HepG2 (cell line): Measurements from ENCODE around the gene RAB3A. TPM values are rescaled to one million over a fixed set of nuclear protein-coding genes. Genes with fewer than 3 reads are reported as not detected.

Experiments used
- ARNT2 ChIP-seq: sonication (generic); formaldehyde crosslinking; IDR thresholded peaks from 2 replicates; pipeline ENCODE4 v1.8.0; 2022; ENCODE audit warnings: mild to moderate bottlenecking, low read depth, missing genetic modification reagents, moderate library complexity
- BHLHE40 ChIP-seq: IDR thresholded peaks from 2 replicates; pipeline ENCODE4 v1.6.1; 2011; ENCODE audit warnings: low read length, improper control_type of control experiment
- GABPB1 ChIP-seq: IDR thresholded peaks from 2 replicates; pipeline ENCODE4 v1.6.1; 2016; ENCODE audit warnings: mild to moderate bottlenecking, missing genetic modification reagents, moderate library complexity, missing compliant biosample characterization
- NFE2L2 ChIP-seq: fragments of 150-350 bp; IDR thresholded peaks from 2 replicates; pipeline ENCODE4 v1.6.1; 2014; ENCODE audit warnings: low read length
- PAX8 ChIP-seq: sonication (generic); formaldehyde crosslinking; IDR thresholded peaks from 2 replicates; pipeline ENCODE4 v1.8.0; 2022; ENCODE audit warnings: mild to moderate bottlenecking, missing genetic modification reagents, borderline replicate concordance
- TCF7L2 ChIP-seq: IDR thresholded peaks from 2 replicates; pipeline ENCODE4 v1.6.1; 2011; ENCODE audit warnings: mild to moderate bottlenecking, low read depth, low read length, moderate library complexity
- TOPORS ChIP-seq: sonication (generic); formaldehyde crosslinking; IDR thresholded peaks from 2 replicates; pipeline ENCODE4 v1.8.0; 2023; ENCODE audit warnings: mild to moderate bottlenecking, missing genetic modification reagents
- ZNF335 ChIP-seq: sonication (generic); formaldehyde crosslinking; IDR thresholded peaks from 2 replicates; pipeline ENCODE4 v1.4.0; 2020; ENCODE audit warnings: missing genetic modification reagents
- ZNF547 ChIP-seq: sonication (generic); formaldehyde crosslinking; IDR thresholded peaks from 2 replicates; pipeline ENCODE4 v1.5.1; 2020; ENCODE audit warnings: mild to moderate bottlenecking, missing genetic modification reagents
- ZNF609 ChIP-seq: sonication (generic); formaldehyde crosslinking; IDR thresholded peaks from 2 replicates; pipeline ENCODE4 v1.4.0; 2020; ENCODE audit warnings: mild to moderate bottlenecking, missing genetic modification reagents, borderline replicate concordance
- ZNF652 ChIP-seq: IDR thresholded peaks from 2 replicates; pipeline ENCODE4 v1.6.1; 2016; ENCODE audit warnings: low read depth, borderline replicate concordance
- ZNF713 ChIP-seq: sonication (generic); formaldehyde crosslinking; IDR thresholded peaks from 2 replicates; pipeline ENCODE4 v1.4.0; 2020; ENCODE audit warnings: mild to moderate bottlenecking, missing genetic modification reagents
- ZNF770 ChIP-seq: sonication (generic); formaldehyde crosslinking; IDR thresholded peaks from 2 replicates; pipeline ENCODE4 v1.5.0; 2020; ENCODE audit warnings: mild to moderate bottlenecking, missing genetic modification reagents
- ZSCAN9 ChIP-seq: IDR thresholded peaks from 2 replicates; pipeline ENCODE4 v1.6.1; 2016; ENCODE audit warnings: borderline replicate concordance
- polyA plus RNA-seq, 8 experiments: library from polyadenylated mRNA; depleted of rRNA in 3 of 8; stranded (reverse) in 7 of 8; unstranded in 1 of 8; fragments of >200 nt; fragmentation: Illumina TruSeq in 4 of 8; extraction: Trizol in 4 of 8; gene quantifications; 2 replicates each; pipeline versions ENCODE4 v1.2.1 to v1.2.3, GENCODE V29; 2011 to 2016; ENCODE audit warnings: low read depth in 4 of 8, missing spikeins in 1 of 8, mixed read lengths in 1 of 8; ENCODE audit not compliant: insufficient read depth in 1 of 8
- total RNA-seq, 5 experiments: library from RNA; depleted of rRNA; stranded (reverse); fragments of >200 nt; fragmentation: Illumina TruSeq; extraction: Trizol; gene quantifications; 2 replicates each; pipeline ENCODE4 v1.2.3, GENCODE V29; 2016; ENCODE audit warnings: low read depth in 1 of 5
- TF ChIP-seq, protein P1 (sequence below): sonication (generic); formaldehyde crosslinking; IDR thresholded peaks from 2 replicates; pipeline ENCODE4 v1.4.0; 2020; ENCODE audit warnings: missing genetic modification reagents, borderline replicate concordance
- TF ChIP-seq, protein P2 (sequence below): sonication (generic); formaldehyde crosslinking; conservative IDR thresholded peaks from 2 replicates; pipeline ENCODE4 v1.4.0; 2020; ENCODE audit warnings: missing genetic modification reagents
- TF ChIP-seq, protein P3 (sequence below): sonication (generic); formaldehyde crosslinking; IDR thresholded peaks from 2 replicates; pipeline ENCODE4 v1.8.0; 2022; ENCODE audit warnings: low read depth, missing genetic modification reagents

Gene RAB3A
- total and polyA plus RNA-seq, 2 of the 13 experiments (the other 11 are each of a cell fraction or from before 2014, with no cell fraction given) = 0.58 to 0.98 TPM

- TF ChIP-seq, protein P1, sequence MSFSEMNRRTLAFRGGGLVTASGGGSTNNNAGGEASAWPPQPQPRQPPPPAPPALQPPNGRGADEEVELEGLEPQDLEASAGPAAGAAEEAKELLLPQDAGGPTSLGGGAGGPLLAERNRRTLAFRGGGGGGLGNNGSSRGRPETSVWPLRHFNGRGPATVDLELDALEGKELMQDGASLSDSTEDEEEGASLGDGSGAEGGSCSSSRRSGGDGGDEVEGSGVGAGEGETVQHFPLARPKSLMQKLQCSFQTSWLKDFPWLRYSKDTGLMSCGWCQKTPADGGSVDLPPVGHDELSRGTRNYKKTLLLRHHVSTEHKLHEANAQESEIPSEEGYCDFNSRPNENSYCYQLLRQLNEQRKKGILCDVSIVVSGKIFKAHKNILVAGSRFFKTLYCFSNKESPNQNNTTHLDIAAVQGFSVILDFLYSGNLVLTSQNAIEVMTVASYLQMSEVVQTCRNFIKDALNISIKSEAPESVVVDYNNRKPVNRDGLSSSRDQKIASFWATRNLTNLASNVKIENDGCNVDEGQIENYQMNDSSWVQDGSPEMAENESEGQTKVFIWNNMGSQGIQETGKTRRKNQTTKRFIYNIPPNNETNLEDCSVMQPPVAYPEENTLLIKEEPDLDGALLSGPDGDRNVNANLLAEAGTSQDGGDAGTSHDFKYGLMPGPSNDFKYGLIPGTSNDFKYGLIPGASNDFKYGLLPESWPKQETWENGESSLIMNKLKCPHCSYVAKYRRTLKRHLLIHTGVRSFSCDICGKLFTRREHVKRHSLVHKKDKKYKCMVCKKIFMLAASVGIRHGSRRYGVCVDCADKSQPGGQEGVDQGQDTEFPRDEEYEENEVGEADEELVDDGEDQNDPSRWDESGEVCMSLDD (CRISPR knock-in tag) = peak; percentile 94
- TF ChIP-seq ZNF652 (CRISPR knock-in tag) = no peak
- no peak for TF ChIP-seq ZNF713 (CRISPR knock-in tag)
- TF ChIP-seq ZSCAN9 (CRISPR knock-in tag) = peak; percentile 99
- TF ChIP-seq GABPB1 (CRISPR knock-in tag) = peak; percentile 68
- TF ChIP-seq, protein P2, sequence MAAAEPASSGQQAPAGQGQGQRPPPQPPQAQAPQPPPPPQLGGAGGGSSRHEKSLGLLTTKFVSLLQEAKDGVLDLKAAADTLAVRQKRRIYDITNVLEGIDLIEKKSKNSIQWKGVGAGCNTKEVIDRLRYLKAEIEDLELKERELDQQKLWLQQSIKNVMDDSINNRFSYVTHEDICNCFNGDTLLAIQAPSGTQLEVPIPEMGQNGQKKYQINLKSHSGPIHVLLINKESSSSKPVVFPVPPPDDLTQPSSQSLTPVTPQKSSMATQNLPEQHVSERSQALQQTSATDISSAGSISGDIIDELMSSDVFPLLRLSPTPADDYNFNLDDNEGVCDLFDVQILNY = peak; percentile 67
- no peak for TF ChIP-seq TCF7L2
- TF ChIP-seq BHLHE40 = no peak
- TF ChIP-seq ZNF609 (CRISPR knock-in tag) = peak; percentile 12; the same call in 1 of the 2 replicates
- no peak for TF ChIP-seq NFE2L2
- TF ChIP-seq ZNF335 (CRISPR knock-in tag) = peak; percentile 87; the same call in 1 of the 2 replicates
- TF ChIP-seq TOPORS (CRISPR knock-in tag) = no peak
- TF ChIP-seq ZNF770 (CRISPR knock-in tag) = peak; percentile 45; the same call in 1 of the 2 replicates
- TF ChIP-seq PAX8 = no peak
- peak; percentile 89; the same call in 1 of the 2 replicates for TF ChIP-seq ARNT2 (CRISPR knock-in tag)
- peak; percentile 87 for TF ChIP-seq ZNF547
- TF ChIP-seq, protein P3, sequence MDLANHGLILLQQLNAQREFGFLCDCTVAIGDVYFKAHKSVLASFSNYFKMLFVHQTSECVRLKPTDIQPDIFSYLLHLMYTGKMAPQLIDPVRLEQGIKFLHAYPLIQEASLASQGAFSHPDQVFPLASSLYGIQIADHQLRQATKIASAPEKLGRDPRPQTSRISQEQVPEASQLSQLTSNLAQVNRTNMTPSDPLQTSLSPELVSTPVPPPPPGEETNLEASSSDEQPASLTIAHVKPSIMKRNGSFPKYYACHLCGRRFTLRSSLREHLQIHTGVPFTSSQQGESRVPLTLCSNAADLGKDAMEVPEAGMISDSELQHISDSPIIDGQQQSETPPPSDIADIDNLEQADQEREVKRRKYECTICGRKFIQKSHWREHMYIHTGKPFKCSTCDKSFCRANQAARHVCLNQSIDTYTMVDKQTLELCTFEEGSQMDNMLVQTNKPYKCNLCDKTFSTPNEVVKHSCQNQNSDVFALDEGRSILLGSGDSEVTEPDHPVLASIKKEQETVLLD (CRISPR knock-in tag) = peak; percentile 71
These were observed 29.5 kb upstream of the RAB3A start (continued) for GRCh38 chr19:18233224-18233825.
